ENCODE results near the gene DPEP3. TPM values are rescaled to one million over a fixed set of nuclear protein-coding genes. Genes with fewer than 3 reads are reported as not detected.

DPEP3 gene
- total and polyA plus RNA-seq, 2 donors (not counting 1 experiment from before 2014, with no cell fraction given): 1.9 to 2.0 TPM

DNA sequence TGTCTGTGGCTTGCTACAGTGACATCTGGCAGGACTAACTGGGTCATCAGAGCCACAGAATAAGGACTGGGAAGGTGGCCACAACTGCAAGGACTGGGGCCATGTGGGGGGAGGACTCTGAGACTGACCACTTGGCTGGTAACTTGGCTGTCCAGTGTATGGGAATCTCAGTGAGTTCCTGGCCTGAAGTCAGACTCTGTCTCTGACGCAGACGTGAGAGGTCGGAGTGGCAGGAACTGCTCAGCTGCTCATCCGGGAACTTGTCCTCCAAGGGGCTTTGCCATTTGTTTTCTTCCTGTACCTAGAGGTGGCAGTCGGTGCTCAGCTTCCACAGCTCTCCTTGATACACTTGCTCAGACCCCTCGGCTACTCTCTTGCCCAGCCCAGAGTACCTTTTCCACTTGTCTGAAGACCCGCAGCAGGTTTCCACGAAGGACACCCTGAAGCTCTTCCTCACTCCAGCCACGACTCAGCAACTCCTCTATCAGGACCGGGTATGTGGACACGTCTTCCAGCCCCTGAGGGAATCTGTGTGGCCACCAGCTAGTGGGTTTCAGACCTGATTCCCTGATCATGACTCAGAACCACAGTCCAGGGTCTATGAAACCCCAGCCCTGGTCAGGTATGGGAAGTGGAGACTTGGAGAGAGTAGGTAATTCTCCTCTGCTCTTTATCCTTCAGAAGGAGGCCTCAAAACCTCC lies 7.3 kb upstream of the DPEP3 start:
- ATAC-seq (ENCODE audit: low read depth): no peak
- no peaks in the 10 kb centered on the region for H3K9me3 Mint-ChIP-seq (ENCODE audit: insufficient read depth)
- peaks cover 5% of the 10 kb centered on the region for H4K20me1 ChIP-seq (ENCODE audit: control insufficient read depth, insufficient read depth, low read length, poor library complexity, severe bottlenecking)
- no peak overlapping the region for H3K4me3 Mint-ChIP-seq
- H3K9ac ChIP-seq (ENCODE audit: low read length): no peak overlapping the region
- H2AFZ ChIP-seq (ENCODE audit: insufficient read depth, low read depth, low read length, poor library complexity, severe bottlenecking): no peak overlapping the region
- H3K27ac ChIP-seq (ENCODE audit: low read length in 2 of 2): no peak overlapping the region
- DNase-seq: no peak
- no peaks in the 10 kb centered on the region for H3K27me3 ChIP-seq (replicated peaks in 1 of 4; ENCODE audit: control extremely low read depth in 1 of 4, control insufficient read depth in 3 of 4, insufficient read depth in 4 of 4, low read length in 3 of 4)
- no peaks in the 10 kb centered on the region for H3K9me3 ChIP-seq (ENCODE audit: control extremely low read depth in 1 of 3, control insufficient read depth in 2 of 3, insufficient read depth in 1 of 3, low read length in 2 of 3)
- H3K27me3 Mint-ChIP-seq: no peaks in the 10 kb centered on the region
- POLR2A ChIA-PET: no interaction called here
- WGBS (ENCODE audit: insufficient coverage): 95% methylated on average over 11 of the region's 11 CpGs
- H3K4me1 Mint-ChIP-seq: peaks cover 59% of the 10 kb centered on the region
- H3K4me2 ChIP-seq (replicated peaks; ENCODE audit: low read depth, low read length, poor library complexity, severe bottlenecking): no peak overlapping the region
- H3K36me3 ChIP-seq (replicated peaks in 1 of 2; ENCODE audit: control extremely low read depth in 1 of 2, control insufficient read depth in 1 of 2, extremely low read depth in 1 of 2, insufficient read depth in 2 of 2, low read length in 1 of 2): peaks cover 0 to 16% of the 10 kb centered on the region in 2 experiments
- H3K4me1 ChIP-seq (ENCODE audit: control insufficient read depth in 2 of 2, insufficient read depth in 2 of 2, low read length in 2 of 2): peaks cover 25 to 38% of the 10 kb centered on the region in 2 donors
- CTCF ChIA-PET: interaction anchor here (1.1 to 28.7 kb wide), 3 partner anchors 8 to 54 kb away, joined by 3 to 320 read pairs (median 4); no protein-coding TSS in a partner anchor
- H3K79me2 ChIP-seq (ENCODE audit: control insufficient read depth, insufficient read depth, low read length): peaks cover 26% of the 10 kb centered on the region
- no peak overlapping the region for H3K4me3 ChIP-seq (ENCODE audit: control extremely low read depth in 1 of 5, extremely low read depth in 1 of 5, insufficient read depth in 1 of 5, low read depth in 2 of 5, low read length in 4 of 5)
- H3K27ac Mint-ChIP-seq: peak overlapping the region; percentile 73
- TF ChIP-seq EZH2 (IDR thresholded peaks at IDR 0.05; ENCODE audit: borderline replicate concordance, insufficient read depth, low read depth, low read length, poor library complexity, severe bottlenecking): no peak
- TF ChIP-seq, protein P1, sequence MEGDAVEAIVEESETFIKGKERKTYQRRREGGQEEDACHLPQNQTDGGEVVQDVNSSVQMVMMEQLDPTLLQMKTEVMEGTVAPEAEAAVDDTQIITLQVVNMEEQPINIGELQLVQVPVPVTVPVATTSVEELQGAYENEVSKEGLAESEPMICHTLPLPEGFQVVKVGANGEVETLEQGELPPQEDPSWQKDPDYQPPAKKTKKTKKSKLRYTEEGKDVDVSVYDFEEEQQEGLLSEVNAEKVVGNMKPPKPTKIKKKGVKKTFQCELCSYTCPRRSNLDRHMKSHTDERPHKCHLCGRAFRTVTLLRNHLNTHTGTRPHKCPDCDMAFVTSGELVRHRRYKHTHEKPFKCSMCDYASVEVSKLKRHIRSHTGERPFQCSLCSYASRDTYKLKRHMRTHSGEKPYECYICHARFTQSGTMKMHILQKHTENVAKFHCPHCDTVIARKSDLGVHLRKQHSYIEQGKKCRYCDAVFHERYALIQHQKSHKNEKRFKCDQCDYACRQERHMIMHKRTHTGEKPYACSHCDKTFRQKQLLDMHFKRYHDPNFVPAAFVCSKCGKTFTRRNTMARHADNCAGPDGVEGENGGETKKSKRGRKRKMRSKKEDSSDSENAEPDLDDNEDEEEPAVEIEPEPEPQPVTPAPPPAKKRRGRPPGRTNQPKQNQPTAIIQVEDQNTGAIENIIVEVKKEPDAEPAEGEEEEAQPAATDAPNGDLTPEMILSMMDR (IDR thresholded peaks at IDR 0.05): no peak
- intact Hi-C loops (cut with micrococcal nuclease): no loop called here

DNA sequence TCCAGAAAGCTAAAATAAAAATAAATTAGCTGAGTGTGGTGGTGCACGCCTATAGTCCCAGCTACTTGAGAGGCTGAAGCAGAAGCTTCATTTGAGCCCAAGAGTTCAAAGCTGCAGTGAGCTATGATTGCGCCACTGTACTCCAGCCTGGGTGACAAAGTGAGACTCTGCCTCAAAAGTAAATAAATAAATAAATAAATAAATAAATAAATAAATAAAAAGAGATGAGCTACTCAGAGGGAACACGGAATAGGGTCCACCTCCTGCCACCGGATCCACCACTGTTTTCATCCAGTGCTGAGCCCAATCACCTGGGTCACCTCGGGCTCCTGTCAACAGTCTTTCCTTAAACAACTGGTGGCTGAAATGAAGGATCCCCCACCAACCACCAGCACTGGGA lies 6.7 kb upstream of the DPEP3 start:
- no peak for DNase-seq
- no peak overlapping the region for H3K4me2 ChIP-seq (replicated peaks; ENCODE audit: low read depth, low read length, poor library complexity, severe bottlenecking)
- no peaks in the 10 kb centered on the region for H3K27me3 ChIP-seq (replicated peaks in 1 of 4; ENCODE audit: control extremely low read depth in 1 of 4, control insufficient read depth in 3 of 4, insufficient read depth in 4 of 4, low read length in 3 of 4)
- no peaks in the 10 kb centered on the region for H4K20me1 ChIP-seq (ENCODE audit: control insufficient read depth, insufficient read depth, low read length, poor library complexity, severe bottlenecking)
- H3K4me3 Mint-ChIP-seq: no peak overlapping the region
- H2AFZ ChIP-seq (ENCODE audit: insufficient read depth, low read depth, low read length, poor library complexity, severe bottlenecking): no peak overlapping the region
- H3K27ac Mint-ChIP-seq: no peak overlapping the region
- peaks cover 0 to 12% of the 10 kb centered on the region in 2 experiments for H3K36me3 ChIP-seq (replicated peaks in 1 of 2; ENCODE audit: control extremely low read depth in 1 of 2, control insufficient read depth in 1 of 2, extremely low read depth in 1 of 2, insufficient read depth in 2 of 2, low read length in 1 of 2)
- H3K27me3 Mint-ChIP-seq: no peaks in the 10 kb centered on the region
- no peaks in the 10 kb centered on the region for H3K9me3 ChIP-seq (ENCODE audit: control extremely low read depth in 1 of 3, control insufficient read depth in 2 of 3, insufficient read depth in 1 of 3, low read length in 2 of 3)
- TF ChIP-seq, protein P1 (IDR thresholded peaks at IDR 0.05): no peak
- TF ChIP-seq EZH2 (IDR thresholded peaks at IDR 0.05; ENCODE audit: borderline replicate concordance, insufficient read depth, low read depth, low read length, poor library complexity, severe bottlenecking): no peak
- peaks cover 54% of the 10 kb centered on the region for H3K4me1 Mint-ChIP-seq
- ATAC-seq (ENCODE audit: low read depth): no peak
- WGBS (ENCODE audit: insufficient coverage): 91% methylated on average over 3 of the region's 5 CpGs
- intact Hi-C loops (cut with micrococcal nuclease): no loop called here
- CTCF ChIA-PET: interaction anchor here (1.1 to 28.7 kb wide), 3 partner anchors 9 to 55 kb away, joined by 3 to 320 read pairs (median 4); no protein-coding TSS in a partner anchor
- no peak overlapping the region for H3K4me3 ChIP-seq (ENCODE audit: control extremely low read depth in 1 of 5, extremely low read depth in 1 of 5, insufficient read depth in 1 of 5, low read depth in 2 of 5, low read length in 4 of 5)
- peaks cover 19 to 31% of the 10 kb centered on the region in 2 donors for H3K4me1 ChIP-seq (ENCODE audit: control insufficient read depth in 2 of 2, insufficient read depth in 2 of 2, low read length in 2 of 2)
- no peak overlapping the region for H3K27ac ChIP-seq (ENCODE audit: low read length in 2 of 2)
- no peak overlapping the region for H3K9ac ChIP-seq (ENCODE audit: low read length)
- POLR2A ChIA-PET: interaction anchor here (1.9 kb wide), 1 partner anchor 54 kb away, joined by 4 read pairs; no protein-coding TSS in a partner anchor
- peaks cover 20% of the 10 kb centered on the region for H3K79me2 ChIP-seq (ENCODE audit: control insufficient read depth, insufficient read depth, low read length)
- no peaks in the 10 kb centered on the region for H3K9me3 Mint-ChIP-seq (ENCODE audit: insufficient read depth)
